ENCODE results near the gene DUT. TPM values are rescaled to one million over a fixed set of nuclear protein-coding genes. Genes with fewer than 3 reads are reported as not detected.

DUT gene
- total RNA-seq, 1 experiment from 2014 or later: 130 TPM

- Histone ChIP-seq H2AFZ (ENCODE audit: low read depth, low read length, poor library complexity, severe bottlenecking) (no peak overlapping the region), H3K4me1 (ENCODE audit: control insufficient read depth in 1 of 2, insufficient read depth in 2 of 2, low read length in 2 of 2) (no peaks in the 10 kb centered on the region), H3K79me2 (ENCODE audit: insufficient read depth, low read length) (0 out of 2 replicates have a peak, but pooled peaks cover 1% of the 10 kb centered on the region), H4K20me1 (ENCODE audit: insufficient read depth) (no peaks in the 10 kb centered on the region), H3K9me3 (ENCODE audit: control insufficient read depth in 1 of 2, insufficient read depth in 1 of 2, low read depth in 1 of 2, low read length in 2 of 2) (no peaks in the 10 kb centered on the region), H3K27ac (ENCODE audit: low read depth, low read length) (no peak overlapping the region), H3K9ac (ENCODE audit: low read length) (no peak overlapping the region), H3K9me2 (ENCODE audit: insufficient read depth) (no peaks in the 10 kb centered on the region), H3K27me3 (ENCODE audit: insufficient read depth, low read length) (no peaks in the 10 kb centered on the region), H3K4me2 (ENCODE audit: low read length) (no peak overlapping the region), H3K4me3 (replicated peaks in 1 of 2; ENCODE audit: low read depth in 1 of 2, low read length in 2 of 2) (no peak overlapping the region), H3K36me3 (ENCODE audit: control insufficient read depth in 1 of 2, insufficient read depth in 2 of 2, low read length in 2 of 2) (peaks cover 16 to 19% of the 10 kb centered on the region in 2 experiments; a peak in 3 of 4 replicates)
- CTCF ChIA-PET: no interaction called here
- TF ChIP-seq ZBTB33 (IDR thresholded peaks at IDR 0.05; ENCODE audit: extremely low read depth, insufficient replicate concordance, low read length): no peak
- TF ChIP-seq ZNF274 (IDR thresholded peaks at IDR 0.05; ENCODE audit: low read depth, low read length): no peak
- TF ChIP-seq CBX3 (IDR thresholded peaks at IDR 0.05; ENCODE audit: low read depth): no peak
- RAD21 ChIA-PET (ENCODE audit: low non-redundant PET in 1 of 2, low total read pairs in 2 of 2, uncharacterized antibody in 2 of 2, unreplicated experiment in 2 of 2): no interaction called here
- intact Hi-C loops (cut with micrococcal nuclease): no loop called here
- POLR2A ChIA-PET: no interaction called here
- no TSS peak for BruUV-seq (replicated peaks)
- DNase-seq (ENCODE audit: low read depth, low spot score): no peak
- ATAC-seq: no peak
Measured at GRCh38 chr15:48343865-48344264, 12.6 kb downstream of the DUT start.

GRCh38 chr15:48345516-48345915, 14.3 kb downstream of the DUT start:
- Histone ChIP-seq H3K9ac (ENCODE audit: low read length) (no peak overlapping the region), H3K79me2 (ENCODE audit: insufficient read depth, low read length) (no peaks in the 10 kb centered on the region), H3K9me2 (ENCODE audit: insufficient read depth) (no peaks in the 10 kb centered on the region), H3K4me2 (ENCODE audit: low read length) (no peak overlapping the region), H3K36me3 (ENCODE audit: control insufficient read depth in 1 of 2, insufficient read depth in 2 of 2, low read length in 2 of 2) (peaks cover 9 to 16% of the 10 kb centered on the region in 2 experiments; a peak in 3 of 4 replicates), H3K4me1 (ENCODE audit: control insufficient read depth in 1 of 2, insufficient read depth in 2 of 2, low read length in 2 of 2) (no peaks in the 10 kb centered on the region), H3K27ac (ENCODE audit: low read depth, low read length) (no peak overlapping the region), H2AFZ (ENCODE audit: low read depth, low read length, poor library complexity, severe bottlenecking) (no peak overlapping the region), H3K4me3 (replicated peaks in 1 of 2; ENCODE audit: low read depth in 1 of 2, low read length in 2 of 2) (no peak overlapping the region), H3K9me3 (ENCODE audit: control insufficient read depth in 1 of 2, insufficient read depth in 1 of 2, low read depth in 1 of 2, low read length in 2 of 2) (no peaks in the 10 kb centered on the region), H3K27me3 (ENCODE audit: insufficient read depth, low read length) (no peaks in the 10 kb centered on the region), H4K20me1 (ENCODE audit: insufficient read depth) (no peaks in the 10 kb centered on the region)
- ChIA-PET CTCF (no interaction called here), RAD21 (ENCODE audit: low non-redundant PET in 1 of 2, low total read pairs in 2 of 2, uncharacterized antibody in 2 of 2, unreplicated experiment in 2 of 2) (no interaction called here), POLR2A (no interaction called here)
- BruUV-seq (replicated peaks): no TSS peak
- DNase-seq (ENCODE audit: low read depth, low spot score) (no peak), ATAC-seq (no peak)
- intact Hi-C loops (cut with micrococcal nuclease): no loop called here
- TF ChIP-seq EZH2 (IDR thresholded peaks at IDR 0.05) (no peak), ZBTB33 (IDR thresholded peaks at IDR 0.05; ENCODE audit: extremely low read depth, insufficient replicate concordance, low read length) (no peak), CTCF (IDR thresholded peaks at IDR 0.05 in 2 of 3, conservative IDR thresholded peaks at IDR 0.05 in 1 of 3; ENCODE audit: borderline replicate concordance in 1 of 3, insufficient read depth in 1 of 3, low read depth in 2 of 3, low read length in 2 of 3) (no peak), TCF7L2 (IDR thresholded peaks at IDR 0.05; ENCODE audit: borderline replicate concordance, extremely low read depth, insufficient read depth, insufficient read length) (no peak), CBX3 (IDR thresholded peaks at IDR 0.05; ENCODE audit: low read depth) (no peak), POLR2A (IDR thresholded peaks at IDR 0.05; ENCODE audit: borderline replicate concordance, extremely low read depth, insufficient read depth, insufficient read length) (no peak), FOSL1 (IDR thresholded peaks at IDR 0.05; ENCODE audit: low read depth) (no peak), JUND (IDR thresholded peaks at IDR 0.05) (no peak), EZH2phosphoT487 (IDR thresholded peaks at IDR 0.05; ENCODE audit: borderline replicate concordance) (no peak), POLR2AphosphoS5 (IDR thresholded peaks at IDR 0.05; ENCODE audit: low read depth, low read length) (no peak), RAD21 (IDR thresholded peaks at IDR 0.05; ENCODE audit: low read depth) (no peak), SP1 (IDR thresholded peaks at IDR 0.05; ENCODE audit: low read depth) (no peak), MAX (IDR thresholded peaks at IDR 0.05) (no peak)
